GM19324 (cell line): ENCODE results near the gene BRF1.
A peak's percentile ranks its signal among the peaks of the same experiment; 100 is the strongest.

Experiments
- ATAC-seq: cut with Tn5 transposase; IDR thresholded peaks from one replicate; pipeline ENCODE4 v1.9.1; 2021; ENCODE audit warnings: mild to moderate bottlenecking, moderate library complexity; ENCODE audit not compliant: unreplicated experiment, low FRiP score

The BRF1 gene

DNA sequence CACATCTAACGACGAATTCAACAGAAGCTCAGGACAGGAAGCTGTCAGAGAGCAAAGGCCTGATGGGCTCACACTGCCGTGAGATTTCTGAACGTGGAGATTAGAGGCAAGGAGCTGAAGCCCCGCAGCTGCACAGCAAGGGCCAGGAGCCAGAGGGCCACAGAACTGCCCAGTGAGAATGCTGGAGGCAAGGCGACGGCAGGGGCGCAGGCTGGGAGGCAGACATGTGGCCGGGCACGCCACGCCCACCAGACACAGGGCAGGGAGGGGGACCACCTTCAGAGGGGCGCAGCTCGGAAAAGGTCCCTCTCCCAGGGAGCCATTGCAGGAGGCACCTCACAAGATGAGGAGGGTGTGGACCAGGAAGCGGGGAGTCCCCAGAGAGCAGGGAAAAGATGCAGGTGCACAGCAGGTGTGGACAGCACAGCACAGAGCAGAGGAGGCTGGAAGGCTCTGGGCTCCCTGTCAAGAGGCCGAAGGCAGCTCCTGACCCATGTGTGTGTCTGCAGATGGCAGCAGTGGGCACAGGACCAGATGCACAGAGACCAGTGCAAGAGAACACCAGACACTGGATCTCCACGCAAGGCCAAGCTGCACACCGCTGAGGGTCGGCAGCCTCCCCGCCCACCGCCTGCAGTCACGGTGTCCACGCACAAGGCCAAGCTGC, 29.4 kb downstream of the BRF1 start:
- no peak for ATAC-seq

DNA sequence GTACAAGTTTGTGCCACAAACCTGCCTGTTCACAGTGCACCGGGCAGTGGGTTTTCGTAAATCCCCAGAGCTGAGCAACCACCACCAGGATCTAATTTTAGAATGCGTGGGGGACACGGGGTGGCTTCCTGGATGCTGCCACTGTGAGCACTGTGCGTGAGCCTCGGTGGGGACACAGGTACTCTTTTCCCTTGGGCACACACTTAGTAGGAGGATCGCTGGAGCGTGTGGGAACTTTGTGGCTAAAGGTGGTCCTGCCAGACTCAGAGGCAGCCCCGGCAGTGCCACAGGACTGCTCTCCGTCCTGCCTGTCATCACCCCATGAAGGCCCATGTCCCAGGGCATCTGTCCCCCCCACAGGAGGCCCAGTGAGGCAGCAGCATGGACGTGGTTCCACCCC, 31.4 kb downstream of the BRF1 start:
- ATAC-seq, result no peak

DNA sequence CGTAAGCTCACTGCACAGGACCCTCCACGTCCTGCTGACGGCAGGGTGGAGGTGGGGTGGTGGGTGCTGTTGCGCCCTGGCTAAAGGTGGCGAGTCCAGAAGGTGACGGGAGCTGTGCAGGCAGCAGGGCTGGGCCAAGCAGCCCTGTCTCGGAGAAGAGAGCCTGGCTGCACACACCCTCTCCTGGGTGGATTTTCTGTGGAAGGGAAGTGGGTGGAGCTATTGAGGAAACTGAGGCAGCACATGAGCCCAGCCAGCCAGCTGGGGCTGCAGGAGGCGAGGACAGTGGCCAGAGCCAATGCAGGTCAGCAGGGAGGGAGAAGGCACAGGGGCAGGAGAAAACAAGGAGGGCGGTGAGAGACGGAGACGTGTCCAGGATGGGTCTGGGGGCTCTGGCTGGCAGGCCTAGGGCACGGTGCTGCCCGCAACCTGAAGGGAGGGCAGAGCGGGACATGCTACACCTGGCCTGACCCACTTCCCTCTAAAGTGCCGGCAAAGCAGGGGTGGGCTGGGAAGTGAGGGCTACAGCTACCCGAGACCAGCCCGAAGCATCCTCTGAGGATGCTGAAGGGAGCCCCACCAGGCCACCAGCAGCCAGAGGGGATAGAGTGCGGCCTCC, 32.0 kb downstream of the BRF1 start:
- ATAC-seq, result no peak

DNA sequence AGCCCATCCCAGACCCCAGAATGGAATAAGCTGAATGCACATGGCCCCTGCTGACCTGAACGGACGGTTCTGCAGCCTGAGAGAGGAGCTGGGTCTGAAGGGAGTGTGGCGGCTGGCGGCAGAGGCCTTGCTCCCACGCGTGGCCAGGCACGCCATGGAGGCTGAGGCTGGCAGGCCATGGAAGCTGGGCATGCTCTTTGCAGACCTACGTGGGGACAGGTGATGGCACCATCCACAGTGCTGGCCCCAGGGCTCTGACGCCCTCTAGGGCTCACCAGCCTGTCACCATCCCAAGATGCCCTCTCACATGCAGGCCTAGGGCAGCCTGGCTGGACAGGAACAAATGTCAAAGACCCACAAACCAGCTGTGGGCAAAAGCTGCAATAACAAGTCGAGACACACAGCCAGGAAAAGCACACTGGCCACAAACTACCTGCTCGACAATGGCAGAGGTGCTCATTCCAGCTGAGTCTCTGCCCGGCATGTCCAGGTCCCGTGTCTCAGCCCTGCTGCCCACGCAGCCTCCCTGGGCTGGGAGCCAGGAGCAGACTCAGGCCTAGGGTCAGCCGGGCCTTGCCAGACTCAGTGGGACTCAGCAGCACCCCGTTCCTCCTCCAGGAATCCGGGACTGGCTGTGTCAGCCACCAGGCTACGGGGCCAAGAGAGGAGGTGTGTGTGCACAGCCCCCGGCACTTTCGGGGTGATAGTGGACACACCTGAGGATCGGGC, 32.8 kb downstream of the BRF1 start:
- no peak for ATAC-seq

DNA sequence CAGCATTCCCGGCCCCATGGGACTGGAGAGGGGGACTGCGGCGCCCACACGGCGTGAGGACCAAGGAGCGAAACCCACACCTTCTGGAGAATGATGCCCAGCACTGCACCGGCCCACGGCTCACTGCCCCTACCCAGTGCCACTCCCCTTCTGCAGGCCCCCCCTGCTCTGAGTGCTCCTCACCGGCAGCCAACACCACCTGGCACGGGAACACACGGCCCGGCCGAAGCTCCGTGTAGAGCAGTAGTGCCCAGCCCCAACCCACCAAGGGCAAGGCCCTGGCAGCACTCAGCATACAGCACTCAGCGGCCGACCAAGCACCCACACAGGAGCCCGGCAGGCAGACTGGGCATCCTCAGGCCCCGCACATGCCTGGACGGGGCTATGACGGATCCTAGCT, 39.0 kb downstream of the BRF1 start:
- no peak for ATAC-seq

DNA sequence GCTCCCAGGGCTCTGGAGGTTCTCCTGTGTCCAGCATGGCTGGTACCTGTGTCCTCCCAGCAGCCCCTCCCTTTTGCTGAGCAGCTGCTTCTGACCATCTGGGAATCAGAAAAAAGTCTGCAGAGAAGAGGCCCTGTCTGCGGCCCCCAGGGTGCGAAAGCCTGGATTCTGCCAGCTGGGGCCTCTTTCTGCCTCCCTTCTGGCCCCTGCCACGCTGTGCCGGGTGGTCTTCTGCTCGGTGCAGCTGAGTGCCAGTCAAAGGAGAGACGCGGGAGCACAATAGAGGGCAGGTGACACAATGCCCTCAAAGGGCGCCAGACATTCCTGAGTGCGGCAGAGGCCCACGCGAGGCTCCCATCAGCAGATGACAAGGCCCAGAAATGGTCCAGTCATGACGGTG, 39.8 kb downstream of the BRF1 start:
- ATAC-seq, result no peak

DNA sequence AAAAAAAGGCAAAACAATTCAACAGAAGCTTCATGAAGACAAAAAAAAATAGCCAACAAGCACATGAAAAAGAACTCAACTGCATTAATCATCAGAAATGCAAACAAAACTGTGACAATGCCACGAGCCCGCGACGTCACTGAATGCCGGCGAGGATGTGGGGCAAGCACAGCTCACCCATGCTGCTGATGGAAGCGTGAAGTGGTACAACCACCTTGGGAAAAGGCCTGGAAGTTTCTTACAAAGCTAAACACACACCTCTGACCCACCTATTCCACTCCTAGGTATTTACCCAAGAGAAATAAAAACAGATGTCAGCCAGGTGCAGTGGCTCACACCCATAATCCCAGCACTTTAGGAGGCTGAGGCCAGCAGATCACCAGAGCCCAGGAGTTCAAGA, 42.0 kb downstream of the BRF1 start:
- ATAC-seq, result no peak

DNA sequence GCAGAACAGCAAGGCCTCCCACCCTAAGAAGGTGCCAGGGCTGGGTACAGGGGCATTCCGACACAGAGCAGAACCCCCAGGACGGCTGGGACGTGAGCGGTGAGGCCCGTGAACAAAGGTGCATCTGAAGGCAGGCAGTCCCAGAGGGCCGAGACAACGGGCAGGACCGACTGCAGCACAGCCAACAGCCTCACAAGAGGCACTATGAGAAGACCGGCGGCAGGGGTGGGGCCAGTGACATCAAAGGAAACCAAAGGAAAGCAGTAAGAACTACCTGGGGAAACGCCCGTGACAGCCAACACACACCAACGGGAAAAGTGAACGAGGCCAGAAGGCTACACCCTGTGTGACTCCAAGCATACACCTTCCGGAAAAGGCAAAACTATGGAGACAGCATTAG, 43.3 kb downstream of the BRF1 start:
- ATAC-seq, result no peak

DNA sequence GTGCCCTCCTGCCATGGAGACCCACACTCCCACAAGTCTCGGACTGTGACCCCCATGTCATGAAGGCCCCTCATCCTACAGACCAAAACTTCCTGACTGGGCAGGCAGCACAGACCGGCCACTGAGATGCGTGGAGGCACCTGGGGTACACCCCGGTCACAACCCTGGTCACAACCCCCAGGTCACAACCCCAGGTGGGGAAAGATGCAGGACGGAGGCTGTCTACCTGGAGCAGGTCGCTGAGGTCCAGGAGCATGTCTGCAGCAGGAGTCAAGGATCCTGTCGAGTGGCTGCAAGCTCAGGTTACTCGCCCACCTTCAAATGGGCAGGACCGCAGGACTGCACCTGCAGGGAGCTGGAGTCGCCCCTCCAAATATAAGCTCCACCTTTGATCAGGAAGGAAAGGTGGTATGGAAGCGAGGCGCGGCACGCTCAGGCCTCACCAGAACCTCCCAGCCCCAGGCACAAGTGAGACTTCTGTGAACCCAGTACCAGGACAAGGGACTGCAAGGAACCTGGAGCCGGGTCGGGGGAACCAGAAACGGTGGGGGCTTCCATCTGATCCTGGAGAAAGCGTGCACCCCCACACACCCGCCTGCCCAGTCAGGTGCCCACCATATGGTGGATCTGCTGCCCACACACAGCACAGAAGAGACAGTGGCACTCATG, 44.4 kb downstream of the BRF1 start:
- no peak for ATAC-seq

DNA sequence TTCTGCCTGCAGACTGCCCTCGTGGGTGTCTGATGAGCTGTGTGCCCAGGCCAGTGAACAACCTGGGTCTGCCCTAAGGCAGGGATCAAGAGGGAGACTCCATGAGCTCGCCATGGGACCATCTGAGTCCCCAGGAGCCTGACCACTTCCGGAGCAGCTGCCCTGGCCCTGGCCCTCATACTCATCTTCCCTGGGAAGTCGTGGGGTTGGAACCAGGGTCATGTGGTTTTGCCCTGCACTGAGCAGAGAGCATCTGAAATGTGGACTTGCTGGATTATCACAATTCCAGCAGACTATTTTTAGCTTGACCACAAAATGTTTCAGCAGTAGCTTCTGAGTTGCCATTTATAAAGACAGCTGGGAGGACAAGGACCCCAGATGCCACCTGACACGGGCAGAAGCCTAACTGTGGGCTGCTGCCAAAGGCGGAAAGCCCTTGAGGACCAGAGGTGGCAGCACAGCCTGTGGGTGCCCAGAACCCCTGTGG, 45.7 kb downstream of the BRF1 start:
- ATAC-seq, result no peak

DNA sequence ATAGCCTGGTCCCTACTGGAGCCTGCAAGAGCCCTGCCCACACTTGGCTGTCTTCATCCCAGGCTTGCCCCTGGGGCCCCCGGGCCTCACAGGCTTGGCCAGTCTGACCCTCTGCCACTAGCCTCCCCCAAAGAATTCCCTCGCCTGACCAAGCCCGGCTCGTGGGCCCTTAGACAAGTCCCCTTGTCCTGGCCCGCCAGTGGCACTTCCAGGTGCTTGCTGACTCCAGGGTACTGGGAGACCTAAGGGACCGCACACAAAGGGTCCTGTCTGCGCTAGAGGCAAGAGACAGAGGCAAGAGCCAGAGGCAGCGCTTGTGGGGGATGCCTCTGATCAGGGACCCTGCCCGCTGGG, 47.5 kb downstream of the BRF1 start:
- no peak for ATAC-seq

DNA sequence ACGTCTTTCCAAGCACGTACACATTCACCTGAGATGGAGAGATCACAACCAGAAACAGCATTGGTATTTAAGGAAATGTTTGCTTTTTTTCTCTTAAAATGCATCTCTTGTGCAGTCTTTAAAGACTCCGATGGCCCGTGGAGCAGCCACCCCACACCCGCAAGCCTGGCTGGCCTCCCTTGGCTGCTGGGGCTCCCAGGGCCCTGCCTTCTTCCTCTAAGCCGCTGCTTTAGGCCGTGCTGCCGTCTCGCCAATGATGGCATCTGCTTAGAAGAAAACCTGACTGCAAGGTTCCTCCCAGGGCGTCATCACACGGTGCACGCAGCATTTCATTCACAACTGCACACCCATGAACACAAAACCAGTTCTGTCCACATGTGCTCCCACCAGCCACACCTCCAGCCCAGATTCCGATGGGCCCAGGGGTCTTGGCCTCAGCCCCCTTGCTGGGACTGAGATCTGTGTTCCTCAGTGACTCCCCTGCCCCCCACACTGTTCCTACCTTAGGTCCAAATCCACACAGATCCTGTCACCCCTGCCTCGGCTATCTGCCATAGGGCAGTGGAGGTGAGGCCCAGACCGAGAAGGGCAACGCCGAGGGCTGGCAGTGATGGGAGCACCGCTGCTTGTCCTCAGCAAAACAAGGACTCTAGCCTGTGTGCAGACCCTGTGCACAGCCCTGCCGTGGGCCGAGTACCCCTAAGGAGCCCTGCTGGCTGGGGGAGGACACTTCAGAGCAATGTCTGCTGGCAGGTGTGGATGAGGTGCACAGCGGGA, 48.1 kb downstream of the BRF1 start:
- no peak for ATAC-seq

DNA sequence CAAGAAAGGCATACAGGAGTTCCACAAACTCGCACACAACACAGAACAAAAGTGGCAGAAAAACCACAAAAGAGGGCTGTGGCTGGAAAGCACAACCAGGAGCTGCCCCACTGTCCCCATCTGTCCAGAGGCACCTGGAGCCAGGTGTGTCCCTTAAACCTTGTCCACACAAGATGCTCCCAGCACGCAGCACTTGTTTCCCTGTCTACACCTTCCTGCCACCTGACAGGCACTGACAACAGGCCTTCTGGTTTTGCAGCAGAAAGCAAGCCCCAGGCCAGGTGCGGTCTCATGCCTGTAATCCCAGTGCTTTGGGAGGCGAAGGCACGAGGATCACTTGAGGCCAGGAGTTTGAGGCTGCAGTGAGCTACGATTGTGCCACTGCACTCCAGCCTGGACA, 48.9 kb downstream of the BRF1 start:
- ATAC-seq, result no peak

DNA sequence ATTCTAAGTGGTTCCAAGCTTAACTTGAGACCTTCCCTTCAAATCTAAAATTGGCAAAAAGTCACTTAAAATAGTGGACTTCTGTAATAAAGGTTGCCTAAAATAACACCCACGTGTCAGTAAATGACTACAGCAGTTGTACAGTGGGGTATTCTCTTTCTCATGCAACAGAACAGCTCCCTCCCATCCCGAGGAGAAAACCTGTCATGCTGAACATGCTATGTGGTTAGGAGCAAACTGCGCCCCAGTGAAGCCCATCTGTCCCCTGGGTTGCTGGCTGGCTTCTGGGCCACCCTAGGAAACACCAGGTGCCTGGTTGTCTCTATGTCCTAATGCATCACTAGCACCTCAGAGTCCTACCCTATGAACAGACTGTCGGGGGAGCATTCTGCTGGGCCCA, 49.8 kb downstream of the BRF1 start:
- ATAC-seq, result no peak

DNA sequence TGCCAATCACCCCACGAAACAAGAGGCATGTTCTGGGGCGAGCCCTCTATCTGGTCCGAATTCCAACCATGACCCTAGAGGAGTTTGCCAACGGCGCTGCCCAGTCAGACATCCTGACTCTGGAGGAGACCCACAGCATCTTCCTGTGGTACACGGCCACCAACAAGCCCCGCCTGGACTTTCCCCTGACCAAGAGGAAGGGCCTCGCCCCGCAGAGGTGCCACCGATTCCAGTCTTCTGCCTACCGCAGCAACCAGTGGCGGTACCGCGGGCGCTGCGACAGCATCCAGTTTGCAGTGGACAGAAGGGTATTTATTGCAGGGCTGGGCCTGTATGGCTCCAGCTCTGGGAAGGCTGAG, 50.8 kb downstream of the BRF1 start:
- ATAC-seq, result no peak

DNA sequence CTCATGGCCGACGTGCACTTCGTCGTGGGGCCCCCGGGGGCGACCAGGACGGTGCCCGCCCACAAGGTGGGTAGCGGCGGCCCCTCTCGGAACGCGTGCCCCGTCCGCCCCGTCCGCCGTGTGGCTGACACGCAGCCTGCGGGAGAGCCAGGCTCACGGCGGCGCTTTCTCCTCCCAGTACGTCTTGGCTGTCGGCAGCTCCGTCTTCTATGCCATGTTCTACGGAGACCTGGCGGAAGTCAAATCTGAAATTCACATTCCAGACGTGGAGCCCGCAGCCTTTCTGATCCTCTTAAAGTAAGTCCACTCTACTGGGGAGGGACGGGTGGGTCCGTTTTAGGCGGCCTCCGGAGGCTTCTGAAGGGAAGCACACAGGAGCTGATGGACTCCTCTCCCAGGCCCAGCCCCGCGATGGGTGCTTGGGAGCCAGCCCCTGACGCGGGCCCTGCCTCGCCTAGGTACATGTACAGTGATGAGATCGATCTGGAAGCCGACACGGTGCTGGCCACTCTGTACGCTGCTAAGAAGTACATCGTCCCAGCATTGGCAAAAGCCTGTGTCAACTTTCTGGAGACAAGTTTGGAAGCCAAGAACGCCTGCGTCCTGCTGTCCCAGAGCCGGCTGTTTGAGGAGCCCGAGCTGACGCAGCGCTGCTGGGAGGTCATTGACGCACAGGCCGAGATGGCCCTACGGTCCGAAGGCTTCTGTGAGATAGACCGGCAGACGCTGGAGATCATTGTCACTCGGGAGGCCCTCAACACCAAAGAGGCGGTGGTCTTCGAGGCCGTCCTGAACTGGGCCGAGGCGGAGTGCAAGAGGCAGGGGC, 51.4 kb downstream of the BRF1 start:
- no peak for ATAC-seq

DNA sequence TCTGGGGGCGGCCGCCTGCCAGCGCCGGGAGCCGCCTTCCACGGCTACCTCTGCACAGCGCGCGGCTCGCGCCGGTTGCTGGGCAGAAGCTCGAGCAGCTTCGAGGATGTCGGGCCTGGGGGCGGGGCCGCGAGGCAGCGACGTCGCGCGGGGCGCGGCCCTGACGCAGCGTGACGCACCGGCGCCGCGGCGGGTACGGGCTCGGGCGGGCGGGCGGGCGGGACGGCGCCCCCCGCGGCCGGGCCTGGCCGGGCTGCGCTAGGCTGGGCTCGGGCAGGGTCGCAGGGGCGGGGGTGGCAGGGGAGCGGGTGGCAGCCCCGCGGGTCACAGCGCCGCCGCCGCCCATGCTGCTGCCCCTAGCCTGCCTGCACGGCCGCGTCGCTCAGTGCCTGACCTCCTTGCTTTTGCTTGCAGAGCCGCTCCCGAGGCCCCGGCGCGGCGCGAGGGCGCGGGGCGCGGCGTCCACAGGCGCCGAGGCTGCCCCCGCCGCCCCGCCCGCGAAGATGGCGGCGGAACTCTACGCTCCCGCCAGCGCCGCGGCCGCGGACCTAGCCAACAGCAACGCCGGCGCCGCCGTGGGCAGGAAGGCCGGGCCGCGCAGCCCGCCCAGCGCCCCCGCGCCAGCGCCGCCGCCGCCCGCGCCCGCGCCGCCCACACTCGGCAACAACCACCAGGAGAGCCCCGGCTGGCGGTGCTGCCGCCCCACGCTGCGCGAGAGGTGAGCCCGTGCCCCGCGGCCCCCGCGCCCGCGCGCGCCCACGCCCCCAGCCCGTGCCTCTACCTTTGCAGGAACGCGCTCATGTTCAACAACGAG, 52.2 kb downstream of the BRF1 start, which contains the start of gene BTBD6:
TSS of gene BTBD6 (plus strand) at position 166 of the 814 bp plus-strand sequence. CDS start at position 345, 179 bp downstream.
- peak; percentile 73 for ATAC-seq

DNA sequence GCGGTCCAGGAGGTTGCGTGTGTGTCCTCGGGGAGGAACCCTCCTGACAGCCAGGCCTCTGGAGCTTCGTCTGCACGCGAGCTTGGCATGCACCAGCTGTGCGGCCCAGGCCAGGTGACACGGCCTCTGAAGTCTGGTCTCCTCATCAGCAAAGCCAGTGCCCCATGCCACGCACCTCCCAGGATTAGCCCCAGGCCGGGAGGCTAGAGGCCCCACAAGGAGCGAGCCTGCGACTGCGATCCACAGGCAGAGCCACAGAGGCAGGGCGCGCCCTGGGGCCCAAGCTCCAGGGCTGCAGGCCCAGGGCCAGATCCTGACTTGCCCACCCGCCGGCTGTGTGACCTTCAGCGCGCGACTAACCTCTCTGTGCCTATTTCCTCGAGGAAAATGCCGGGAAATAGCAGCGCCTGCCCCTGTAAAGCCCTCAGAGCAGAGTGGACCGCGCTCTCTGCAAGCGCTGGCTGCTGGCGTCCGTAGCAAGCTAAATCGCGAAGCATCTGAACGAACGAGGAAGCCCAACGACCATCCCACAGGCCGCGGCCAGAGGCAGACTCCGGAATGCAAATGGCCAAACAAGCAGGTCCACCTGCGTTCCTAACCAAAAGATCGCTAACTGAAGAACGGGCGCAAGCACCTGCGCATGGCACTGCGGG, 53.0 kb downstream of the BRF1 start:
- peak; percentile 20 for ATAC-seq
